ENCODE results near the gene ETV5.
"Not testable (repeated sequence)": the region's sequence is repeated elsewhere in the genome, so short reads cannot be mapped to it uniquely, and the experiment has no call there.

Gene ETV5

DNA sequence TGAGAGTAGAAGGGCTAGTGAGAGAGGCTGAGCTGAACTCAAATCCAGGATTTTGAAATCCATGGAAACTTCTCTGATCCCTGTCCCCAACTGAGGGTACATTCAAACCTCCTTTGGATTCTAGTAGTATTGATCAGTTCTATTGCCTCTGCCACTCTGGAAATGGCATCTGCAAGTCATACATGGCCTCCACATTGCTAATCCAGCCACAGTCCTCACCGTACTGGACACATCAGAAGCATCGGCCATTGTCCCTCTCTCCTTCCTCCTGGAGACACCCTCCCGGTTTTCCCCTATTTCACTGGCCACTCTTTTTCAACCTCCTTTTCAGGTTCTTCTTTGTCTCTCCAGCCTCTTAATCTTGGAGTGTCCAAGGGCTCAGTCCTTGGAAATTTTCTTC lies 66.9 kb downstream of the ETV5 start:
- TF ChIP-seq, protein P1, sequence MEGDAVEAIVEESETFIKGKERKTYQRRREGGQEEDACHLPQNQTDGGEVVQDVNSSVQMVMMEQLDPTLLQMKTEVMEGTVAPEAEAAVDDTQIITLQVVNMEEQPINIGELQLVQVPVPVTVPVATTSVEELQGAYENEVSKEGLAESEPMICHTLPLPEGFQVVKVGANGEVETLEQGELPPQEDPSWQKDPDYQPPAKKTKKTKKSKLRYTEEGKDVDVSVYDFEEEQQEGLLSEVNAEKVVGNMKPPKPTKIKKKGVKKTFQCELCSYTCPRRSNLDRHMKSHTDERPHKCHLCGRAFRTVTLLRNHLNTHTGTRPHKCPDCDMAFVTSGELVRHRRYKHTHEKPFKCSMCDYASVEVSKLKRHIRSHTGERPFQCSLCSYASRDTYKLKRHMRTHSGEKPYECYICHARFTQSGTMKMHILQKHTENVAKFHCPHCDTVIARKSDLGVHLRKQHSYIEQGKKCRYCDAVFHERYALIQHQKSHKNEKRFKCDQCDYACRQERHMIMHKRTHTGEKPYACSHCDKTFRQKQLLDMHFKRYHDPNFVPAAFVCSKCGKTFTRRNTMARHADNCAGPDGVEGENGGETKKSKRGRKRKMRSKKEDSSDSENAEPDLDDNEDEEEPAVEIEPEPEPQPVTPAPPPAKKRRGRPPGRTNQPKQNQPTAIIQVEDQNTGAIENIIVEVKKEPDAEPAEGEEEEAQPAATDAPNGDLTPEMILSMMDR (conservative IDR thresholded peaks at IDR 0.05; ENCODE audit: low read depth, low read length) = no peak
- H4K20me1 ChIP-seq (ENCODE audit: insufficient read depth) = no peaks in the 10 kb centered on the region
- no peak overlapping the region for H3K4me2 ChIP-seq

DNA sequence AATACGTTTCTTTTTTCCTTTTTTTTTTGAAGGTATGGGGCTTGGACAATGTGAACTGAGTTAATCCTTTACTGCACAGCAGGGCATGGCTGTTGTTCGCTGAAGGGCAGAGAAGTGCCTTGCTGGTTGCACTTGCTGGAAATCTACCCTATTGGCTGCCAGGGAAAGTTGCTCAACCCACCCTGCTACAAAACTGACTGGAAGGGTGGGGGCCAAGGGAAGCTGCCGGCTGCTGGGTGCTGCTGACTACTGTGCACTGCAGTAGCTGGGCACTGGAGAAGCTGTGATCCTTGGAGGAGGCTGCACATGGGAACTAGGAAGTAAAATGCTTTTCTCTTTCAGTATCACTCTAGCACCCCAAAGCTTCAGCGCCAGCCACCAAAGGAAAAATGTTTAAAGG lies 70.5 kb downstream of the ETV5 start:
- H3K4me3 ChIP-seq (IDR thresholded peaks at IDR 0.05; ENCODE audit: insufficient read depth, low read depth, low read length) = no peak overlapping the region
- H3K4me2 ChIP-seq = no peak overlapping the region
- TF ChIP-seq, protein P1 (conservative IDR thresholded peaks at IDR 0.05; ENCODE audit: low read depth, low read length) = no peak

More for the DNA sequence above, 66.9 kb downstream of the ETV5 start:
- no peak overlapping the region for H3K4me3 ChIP-seq (IDR thresholded peaks at IDR 0.05; ENCODE audit: insufficient read depth, low read depth, low read length)
- H3K36me3 ChIP-seq (ENCODE audit: insufficient read depth) = no peaks in the 10 kb centered on the region
- H3K4me1 ChIP-seq (ENCODE audit: low read depth, poor library complexity, severe bottlenecking) = no peaks in the 10 kb centered on the region
- no peak overlapping the region for H2AFZ ChIP-seq (ENCODE audit: low read depth)
- H3K9ac ChIP-seq = no peak overlapping the region
- H3K27ac ChIP-seq = no peak overlapping the region
- no peaks in the 10 kb centered on the region for H3K79me2 ChIP-seq (ENCODE audit: insufficient read depth, low read depth)
- H3K27me3 ChIP-seq (ENCODE audit: insufficient read depth, low read depth) = no peaks in the 10 kb centered on the region

DNA sequence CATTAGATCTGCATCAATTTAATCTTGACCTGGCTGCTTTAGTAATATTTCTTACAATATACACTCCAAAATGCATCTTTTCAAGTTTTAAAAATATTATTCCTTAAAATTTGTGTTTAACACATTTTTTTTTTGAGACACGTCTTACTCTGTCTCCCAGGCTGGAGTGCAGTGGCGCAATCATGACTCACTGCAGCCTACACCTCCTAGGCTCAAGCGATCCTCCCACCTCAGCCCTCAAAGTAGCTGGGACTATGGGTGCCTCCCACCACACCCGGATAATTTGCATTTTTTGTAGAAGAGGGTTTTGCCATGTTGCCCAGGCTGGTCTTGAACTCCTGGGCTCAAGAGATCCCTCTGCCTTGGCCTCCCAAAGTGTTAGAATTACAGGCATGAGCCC lies 73.6 kb downstream of the ETV5 start:
- no peaks in the 10 kb centered on the region for H3K4me1 ChIP-seq (ENCODE audit: low read depth, poor library complexity, severe bottlenecking)
- no peak overlapping the region for H3K4me2 ChIP-seq
- no peaks in the 10 kb centered on the region for H3K27me3 ChIP-seq (ENCODE audit: insufficient read depth, low read depth)
- H2AFZ ChIP-seq (ENCODE audit: low read depth) = no peak overlapping the region
- no peaks in the 10 kb centered on the region for H3K36me3 ChIP-seq (ENCODE audit: insufficient read depth)
- H3K27ac ChIP-seq = no peak overlapping the region
- no peaks in the 10 kb centered on the region for H4K20me1 ChIP-seq (ENCODE audit: insufficient read depth)
- no peak overlapping the region for H3K9ac ChIP-seq
- TF ChIP-seq, protein P1 (conservative IDR thresholded peaks at IDR 0.05; ENCODE audit: low read depth, low read length) = no peak
- H3K79me2 ChIP-seq (ENCODE audit: insufficient read depth, low read depth) = no peaks in the 10 kb centered on the region
- no peak overlapping the region for H3K4me3 ChIP-seq (IDR thresholded peaks at IDR 0.05; ENCODE audit: insufficient read depth, low read depth, low read length)

More for the DNA sequence above, 70.5 kb downstream of the ETV5 start:
- H2AFZ ChIP-seq (ENCODE audit: low read depth) = no peak overlapping the region
- no peaks in the 10 kb centered on the region for H4K20me1 ChIP-seq (ENCODE audit: insufficient read depth)
- H3K79me2 ChIP-seq (ENCODE audit: insufficient read depth, low read depth) = no peaks in the 10 kb centered on the region
- no peaks in the 10 kb centered on the region for H3K27me3 ChIP-seq (ENCODE audit: insufficient read depth, low read depth)
- no peak overlapping the region for H3K27ac ChIP-seq
- H3K36me3 ChIP-seq (ENCODE audit: insufficient read depth) = no peaks in the 10 kb centered on the region
- no peaks in the 10 kb centered on the region for H3K4me1 ChIP-seq (ENCODE audit: low read depth, poor library complexity, severe bottlenecking)
- H3K9ac ChIP-seq = no peak overlapping the region

DNA sequence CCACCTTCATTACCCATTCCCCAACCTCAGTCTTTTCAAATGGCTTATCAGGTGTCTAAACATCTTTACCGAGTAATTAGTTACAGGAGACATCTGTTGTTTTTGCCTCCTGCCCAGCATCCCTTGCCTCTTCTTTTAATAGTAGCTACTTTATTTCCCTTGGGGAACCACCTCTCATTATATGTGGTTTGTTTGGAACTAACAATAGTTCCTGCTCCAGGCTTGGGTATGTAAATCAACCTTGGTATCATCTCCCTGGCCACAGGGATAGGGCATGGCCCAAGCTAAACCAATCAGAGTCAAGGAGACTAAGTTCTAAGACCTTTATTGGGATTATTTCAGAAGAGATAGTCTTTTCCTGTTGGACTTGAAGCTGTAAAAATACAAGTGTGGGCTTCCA lies 76.6 kb downstream of the ETV5 start:
- no peak overlapping the region for H3K27ac ChIP-seq

DNA sequence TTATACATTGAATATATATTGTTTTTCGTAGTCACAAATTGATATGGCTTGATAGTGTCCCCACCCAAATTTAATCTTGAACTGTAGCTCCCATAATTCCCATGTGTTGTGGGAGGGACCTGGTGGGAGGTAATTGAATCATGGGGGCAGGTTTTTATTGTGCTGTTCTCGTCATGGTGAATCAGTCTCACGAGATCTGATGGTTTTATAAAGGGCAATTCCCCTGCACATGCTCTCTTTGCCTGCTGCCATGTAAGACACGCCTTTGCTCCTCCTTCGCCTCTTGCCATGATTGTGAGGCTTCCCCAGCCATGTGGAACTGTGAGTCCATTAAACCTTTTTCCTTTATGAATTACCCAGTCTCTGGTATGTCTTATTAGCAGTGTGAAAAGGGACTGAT lies 82.9 kb downstream of the ETV5 start:
- not testable (repeated sequence) for H3K9ac ChIP-seq; H2AFZ ChIP-seq (ENCODE audit: low read depth); H3K79me2 ChIP-seq (ENCODE audit: insufficient read depth, low read depth); H3K4me2 ChIP-seq; H3K36me3 ChIP-seq (ENCODE audit: insufficient read depth); H4K20me1 ChIP-seq (ENCODE audit: insufficient read depth); H3K4me1 ChIP-seq (ENCODE audit: low read depth, poor library complexity, severe bottlenecking); H3K27ac ChIP-seq; H3K4me3 ChIP-seq (IDR thresholded peaks at IDR 0.05; ENCODE audit: insufficient read depth, low read depth, low read length); H3K27me3 ChIP-seq (ENCODE audit: insufficient read depth, low read depth)

More for the DNA sequence above, 76.6 kb downstream of the ETV5 start:
- no peaks in the 10 kb centered on the region for H3K27me3 ChIP-seq (ENCODE audit: insufficient read depth, low read depth)
- no peak overlapping the region for H3K9ac ChIP-seq
- no peak overlapping the region for H2AFZ ChIP-seq (ENCODE audit: low read depth)
- H3K4me1 ChIP-seq (ENCODE audit: low read depth, poor library complexity, severe bottlenecking) = no peaks in the 10 kb centered on the region
- no peak overlapping the region for H3K4me3 ChIP-seq (IDR thresholded peaks at IDR 0.05; ENCODE audit: insufficient read depth, low read depth, low read length)
- no peaks in the 10 kb centered on the region for H3K36me3 ChIP-seq (ENCODE audit: insufficient read depth)
- no peak overlapping the region for H3K4me2 ChIP-seq
- H3K79me2 ChIP-seq (ENCODE audit: insufficient read depth, low read depth) = no peaks in the 10 kb centered on the region
- no peaks in the 10 kb centered on the region for H4K20me1 ChIP-seq (ENCODE audit: insufficient read depth)
- TF ChIP-seq, protein P1 (conservative IDR thresholded peaks at IDR 0.05; ENCODE audit: low read depth, low read length) = no peak
